Mesenchymal stem cell (in vitro differentiated cells and primary cell): Measurements from ENCODE around the gene CBFA2T2.

Source experiments
- DNase-seq: peaks from one replicate; pipeline ENCODE4 v3.0.0-alpha.2; 2013
- H2AFZ ChIP-seq: one replicate; pipeline ENCODE4 v1.6.1; 2013; ENCODE audit warnings: low read depth, mild to moderate bottlenecking, control low read depth, inconsistent platforms, low read length, moderate library complexity
- H2AK5ac ChIP-seq: 2 replicates; pipeline ENCODE4 v1.6.1; 2013; ENCODE audit warnings: low read length, moderate library complexity, mild to moderate bottlenecking, inconsistent platforms; ENCODE audit not compliant: severe bottlenecking
- H2BK120ac ChIP-seq: one replicate; pipeline ENCODE4 v1.6.1; 2013; ENCODE audit warnings: low read depth, mild to moderate bottlenecking, inconsistent platforms, low read length, moderate library complexity
- H2BK12ac ChIP-seq, 2 experiments: one replicate each; pipeline ENCODE4 v1.6.1; 2013; ENCODE audit warnings: inconsistent platforms in 2 of 2, low read length in 2 of 2, mild to moderate bottlenecking in 2 of 2, moderate library complexity in 2 of 2, control low read depth in 1 of 2
- H2BK15ac ChIP-seq: one replicate; pipeline ENCODE4 v1.6.1; 2013; ENCODE audit warnings: mild to moderate bottlenecking, low read depth, inconsistent platforms; ENCODE audit not compliant: poor library complexity, severe bottlenecking
- H2BK5ac ChIP-seq: 2 replicates; pipeline ENCODE4 v1.6.1; 2013; ENCODE audit warnings: low read depth, mild to moderate bottlenecking, low read length, control low read depth, inconsistent platforms; ENCODE audit not compliant: poor library complexity, severe bottlenecking
- H3K14ac ChIP-seq, 2 experiments: one replicate each; pipeline ENCODE4 v1.6.1; 2013; ENCODE audit warnings: inconsistent platforms in 2 of 2, low read length in 2 of 2, control low read depth in 1 of 2, mild to moderate bottlenecking in 1 of 2, moderate library complexity in 1 of 2
- H3K18ac ChIP-seq, 2 experiments: one replicate each; pipeline ENCODE4 v1.6.1; 2013; ENCODE audit warnings: inconsistent platforms in 2 of 2, low read length in 2 of 2, control low read depth in 1 of 2, low read depth in 1 of 2, mild to moderate bottlenecking in 1 of 2
- H3K23ac ChIP-seq, 2 experiments: one replicate each; pipeline ENCODE4 v1.6.1; 2013; ENCODE audit warnings: inconsistent platforms in 2 of 2, low read length in 2 of 2, mild to moderate bottlenecking in 2 of 2, moderate library complexity in 2 of 2, control low read depth in 1 of 2
- H3K27ac ChIP-seq: 2 replicates; pipeline ENCODE4 v1.5.1; 2013; ENCODE audit warnings: mild to moderate bottlenecking, moderate library complexity, low read length, control low read depth, inconsistent platforms; ENCODE audit not compliant: poor library complexity, severe bottlenecking
- H3K27me3 ChIP-seq, 2 experiments: 2 replicates each; pipeline versions ENCODE4 v1.6.1 to v1.7.0; 2013; ENCODE audit warnings: low read length in 2 of 2, mild to moderate bottlenecking in 2 of 2, moderate library complexity in 2 of 2, control low read depth in 1 of 2, inconsistent platforms in 1 of 2; ENCODE audit not compliant: control insufficient read depth in 1 of 2, insufficient read depth in 1 of 2
- H3K36me3 ChIP-seq, 2 experiments: 2 replicates each; pipeline versions ENCODE4 v1.6.1 to v1.7.0; 2013; ENCODE audit warnings: low read length in 2 of 2, control low read depth in 1 of 2, inconsistent platforms in 1 of 2, low read depth in 1 of 2, mild to moderate bottlenecking in 1 of 2; ENCODE audit not compliant: insufficient read depth in 2 of 2, control insufficient read depth in 1 of 2
- H3K4ac ChIP-seq, 2 experiments: one replicate each; pipeline ENCODE4 v1.6.1; 2013; ENCODE audit warnings: inconsistent platforms in 2 of 2, low read length in 2 of 2, mild to moderate bottlenecking in 2 of 2, moderate library complexity in 2 of 2, control low read depth in 1 of 2, low read depth in 1 of 2
- H3K4me1 ChIP-seq: 2 replicates; pipeline ENCODE4 v1.6.1; 2013; ENCODE audit warnings: low read depth, low read length, control low read depth; ENCODE audit not compliant: control insufficient read depth, insufficient read depth
- H3K4me2 ChIP-seq: 2 replicates; pipeline ENCODE4 v1.6.1; 2013; ENCODE audit warnings: low read length, mild to moderate bottlenecking, inconsistent platforms; ENCODE audit not compliant: poor library complexity, severe bottlenecking
- H3K4me3 ChIP-seq, 2 experiments: 2 replicates each; pipeline versions ENCODE4 v1.5.1 to v1.7.0; 2013; ENCODE audit warnings: low read length in 2 of 2, mild to moderate bottlenecking in 2 of 2, control low read depth in 1 of 2, low read depth in 1 of 2; ENCODE audit not compliant: insufficient read depth in 1 of 2
- H3K79me1 ChIP-seq: replicated peaks from 2 replicates; pipeline ENCODE4 v1.6.1; 2013; ENCODE audit warnings: mild to moderate bottlenecking, control low read depth, low read length, inconsistent platforms; ENCODE audit not compliant: poor library complexity, severe bottlenecking
- H3K9ac ChIP-seq: 2 replicates; pipeline ENCODE4 v1.7.0; 2013; ENCODE audit warnings: mild to moderate bottlenecking, low read length, moderate library complexity
- H3K9me3 ChIP-seq: 2 replicates; pipeline ENCODE4 v1.7.0; 2013; ENCODE audit warnings: mild to moderate bottlenecking, low read length; ENCODE audit not compliant: control insufficient read depth
- H4K8ac ChIP-seq: one replicate; pipeline ENCODE4 v1.6.1; 2013; ENCODE audit warnings: inconsistent platforms, mild to moderate bottlenecking, low read length, moderate library complexity
- H4K91ac ChIP-seq: one replicate; pipeline ENCODE4 v1.6.1; 2013; ENCODE audit warnings: mild to moderate bottlenecking, low read length, inconsistent platforms
- WGBS: methylation state at CpG from one replicate; pipeline ENCODE4 v1.1.7; 2013; ENCODE audit warnings: mixed read lengths; 5-methylcytosine and 5-hydroxymethylcytosine counted together

Gene CBFA2T2

GRCh38 chr20:33472868-33473435 is 16.9 kb upstream of the CBFA2T2 start:
- H3K9ac ChIP-seq, result no peak overlapping the region
- no peak overlapping the region for H2AK5ac ChIP-seq
- peaks cover 23 to 28% of the 10 kb centered on the region in 2 experiments for H3K27me3 ChIP-seq
- no peaks in the 10 kb centered on the region for H3K4me1 ChIP-seq
- H3K23ac ChIP-seq, result no peak overlapping the region
- no peak overlapping the region for H3K4ac ChIP-seq
- H3K14ac ChIP-seq, result no peak overlapping the region
- H3K4me2 ChIP-seq, result no peak overlapping the region
- no peaks in the 10 kb centered on the region for H3K36me3 ChIP-seq
- H3K79me1 ChIP-seq, result no peaks in the 10 kb centered on the region
- H2AFZ ChIP-seq, result no peak overlapping the region
- no peak overlapping the region for H3K4me3 ChIP-seq
- H2BK15ac ChIP-seq, result no peak overlapping the region
- DNase-seq, result no peak
- H2BK12ac ChIP-seq, result no peak overlapping the region
- H4K91ac ChIP-seq, result no peak overlapping the region
- no peak overlapping the region for H2BK5ac ChIP-seq
- no peak overlapping the region for H3K27ac ChIP-seq
- H3K18ac ChIP-seq, result no peak overlapping the region
- H3K9me3 ChIP-seq, result no peaks in the 10 kb centered on the region
- WGBS, result 81% methylated on average over 7 of the region's 7 CpGs
- H4K8ac ChIP-seq, result no peak overlapping the region
- no peak overlapping the region for H2BK120ac ChIP-seq

- H3K23ac ChIP-seq, result no peak overlapping the region
- no peak overlapping the region for H2BK12ac ChIP-seq
- H4K91ac ChIP-seq, result no peak overlapping the region
- DNase-seq, result no peak
- H3K4me1 ChIP-seq, result no peaks in the 10 kb centered on the region
- no peak overlapping the region for H3K18ac ChIP-seq
- no peaks in the 10 kb centered on the region for H3K79me1 ChIP-seq
- H3K27me3 ChIP-seq, result peaks cover 23 to 28% of the 10 kb centered on the region in 2 experiments
- no peak overlapping the region for H2AK5ac ChIP-seq
- no peak overlapping the region for H3K4me3 ChIP-seq
- no peak overlapping the region for H4K8ac ChIP-seq
- no peaks in the 10 kb centered on the region for H3K9me3 ChIP-seq
- no peak overlapping the region for H3K4me2 ChIP-seq
- H2BK120ac ChIP-seq, result no peak overlapping the region
- no peaks in the 10 kb centered on the region for H3K36me3 ChIP-seq
- H3K27ac ChIP-seq, result no peak overlapping the region
- no peak overlapping the region for H3K14ac ChIP-seq
- H3K4ac ChIP-seq, result no peak overlapping the region
- 78% methylated on average over 7 of the region's 7 CpGs for WGBS
- no peak overlapping the region for H2BK15ac ChIP-seq
- no peak overlapping the region for H3K9ac ChIP-seq
- H2BK5ac ChIP-seq, result no peak overlapping the region
- no peak overlapping the region for H2AFZ ChIP-seq
Measured at GRCh38 chr20:33474097-33474873, 15.6 kb upstream of the CBFA2T2 start.

GRCh38 chr20:33474963-33475362 is 14.9 kb upstream of the CBFA2T2 start:
- Histone ChIP-seq H3K4me1 (no peaks in the 10 kb centered on the region), H4K8ac (no peak overlapping the region), H3K9me3 (no peaks in the 10 kb centered on the region), H3K27me3 (peaks cover 20 to 26% of the 10 kb centered on the region in 2 experiments), H2AK5ac (no peak overlapping the region), H2BK5ac (no peak overlapping the region), H2BK15ac (no peak overlapping the region), H2BK120ac (no peak overlapping the region), H2AFZ (no peak overlapping the region), H3K36me3 (no peaks in the 10 kb centered on the region), H3K18ac (no peak overlapping the region), H3K4ac (no peak overlapping the region), H3K27ac (no peak overlapping the region), H3K14ac (no peak overlapping the region), H3K9ac (no peak overlapping the region), H4K91ac (no peak overlapping the region), H3K4me3 (no peak overlapping the region), H2BK12ac (no peak overlapping the region), H3K23ac (no peak overlapping the region), H3K4me2 (no peak overlapping the region), H3K79me1 (no peaks in the 10 kb centered on the region)
- 89% methylated on average over 11 of the region's 11 CpGs for WGBS
- DNase-seq, result no peak

GRCh38 chr20:33475381-33476152 is 14.3 kb upstream of the CBFA2T2 start:
- H3K4me2 ChIP-seq, result no peak overlapping the region
- H3K9me3 ChIP-seq, result no peaks in the 10 kb centered on the region
- H3K23ac ChIP-seq, result no peak overlapping the region
- H2AK5ac ChIP-seq, result no peak overlapping the region
- no peak overlapping the region for H2BK5ac ChIP-seq
- no peak overlapping the region for H3K9ac ChIP-seq
- H2AFZ ChIP-seq, result no peak overlapping the region
- no peak overlapping the region for H3K14ac ChIP-seq
- peaks cover 20 to 23% of the 10 kb centered on the region in 2 experiments for H3K27me3 ChIP-seq
- 75% methylated on average over 11 of the region's 14 CpGs for WGBS
- H3K27ac ChIP-seq, result no peak overlapping the region
- H2BK12ac ChIP-seq, result no peak overlapping the region
- H4K8ac ChIP-seq, result peak overlapping the region; percentile 30
- no peak overlapping the region for H3K4me3 ChIP-seq
- H3K4me1 ChIP-seq, result no peaks in the 10 kb centered on the region
- no peak overlapping the region for H3K18ac ChIP-seq
- no peak overlapping the region for H2BK120ac ChIP-seq
- no peaks in the 10 kb centered on the region for H3K79me1 ChIP-seq
- DNase-seq, result no peak
- H3K36me3 ChIP-seq, result no peaks in the 10 kb centered on the region
- no peak overlapping the region for H3K4ac ChIP-seq
- H4K91ac ChIP-seq, result no peak overlapping the region
- H2BK15ac ChIP-seq, result no peak overlapping the region
